GM21360 (cell line): Measurements from ENCODE around the gene LRRC18.
A peak's percentile ranks its signal among the peaks of the same experiment; 100 is the strongest.

Source experiments
- ATAC-seq: cut with Tn5 transposase; IDR thresholded peaks from one replicate; pipeline ENCODE4 v1.9.1; 2021; ENCODE audit warnings: mild to moderate bottlenecking, moderate library complexity; ENCODE audit not compliant: unreplicated experiment

LRRC18 gene

GRCh38 chr10:48923748-48924147 lies 15.9 kb downstream of the LRRC18 start:
- ATAC-seq: no peak

GRCh38 chr10:48913674-48914073 lies 26.0 kb downstream of the LRRC18 start:
- ATAC-seq: no peak

- ATAC-seq: no peak
Measured at GRCh38 chr10:48910548-48910947, 29.1 kb downstream of the LRRC18 start.

- ATAC-seq: peak; percentile 57
Measured at GRCh38 chr10:48907730-48908129, 31.9 kb downstream of the LRRC18 start.

- ATAC-seq: no peak
Measured at GRCh38 chr10:48906841-48907240, 32.8 kb downstream of the LRRC18 start.

- no peak for ATAC-seq
Measured at GRCh38 chr10:48905311-48905710, 34.3 kb downstream of the LRRC18 start.

GRCh38 chr10:48904861-48905260 lies 34.8 kb downstream of the LRRC18 start:
- ATAC-seq: no peak

- no peak for ATAC-seq
Measured at GRCh38 chr10:48903151-48903550, 36.5 kb downstream of the LRRC18 start.

- no peak for ATAC-seq
Measured at GRCh38 chr10:48902096-48902495, 37.5 kb downstream of the LRRC18 start.

GRCh38 chr10:48901319-48901718 lies 38.3 kb downstream of the LRRC18 start:
- no peak for ATAC-seq

- ATAC-seq: no peak
Measured at GRCh38 chr10:48900371-48900801, 39.3 kb downstream of the LRRC18 start.

GRCh38 chr10:48899781-48900180 lies 39.9 kb downstream of the LRRC18 start:
- ATAC-seq: no peak

GRCh38 chr10:48898426-48898825 lies 41.2 kb downstream of the LRRC18 start:
- ATAC-seq: no peak

GRCh38 chr10:48897441-48897790 lies 42.2 kb downstream of the LRRC18 start:
- ATAC-seq: no peak

- ATAC-seq: no peak
Measured at GRCh38 chr10:48896756-48897440, 42.7 kb downstream of the LRRC18 start.

- ATAC-seq: no peak
Measured at GRCh38 chr10:48895803-48896195, 43.8 kb downstream of the LRRC18 start.

GRCh38 chr10:48894911-48895802 lies 44.5 kb downstream of the LRRC18 start:
- ATAC-seq: no peak

- ATAC-seq: no peak
Measured at GRCh38 chr10:48890888-48891850, 48.5 kb downstream of the LRRC18 start.

- no peak for ATAC-seq
Measured at GRCh38 chr10:48887982-48888381, 51.7 kb downstream of the LRRC18 start.

- no peak for ATAC-seq
Measured at GRCh38 chr10:48885376-48885775, 54.3 kb downstream of the LRRC18 start.
